ENCODE measurements around the gene MACROD2.

MACROD2 gene

DNA sequence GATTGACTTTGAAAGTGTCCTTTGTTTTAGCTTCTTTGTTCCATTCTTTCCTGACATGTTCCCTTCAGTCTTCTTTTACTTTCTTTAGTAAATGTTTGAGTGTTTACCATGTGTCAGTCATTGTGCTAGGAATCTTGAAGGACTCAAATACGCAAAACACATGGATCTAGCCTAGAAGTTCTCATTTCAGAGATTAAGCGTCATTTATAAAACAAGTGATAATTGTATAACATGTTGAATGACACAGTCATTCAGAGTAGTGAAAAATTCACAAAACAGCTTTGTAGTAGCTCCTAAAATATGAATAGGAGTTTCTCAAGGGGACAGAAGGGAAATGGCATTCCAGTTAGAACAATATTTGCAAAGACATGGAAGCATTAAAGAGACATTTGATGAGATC lies 66.9 kb downstream of the MACROD2 start:
- DNase-seq (ENCODE audit: low read depth in 1 of 2, low spot score in 1 of 2) = no peak

DNA sequence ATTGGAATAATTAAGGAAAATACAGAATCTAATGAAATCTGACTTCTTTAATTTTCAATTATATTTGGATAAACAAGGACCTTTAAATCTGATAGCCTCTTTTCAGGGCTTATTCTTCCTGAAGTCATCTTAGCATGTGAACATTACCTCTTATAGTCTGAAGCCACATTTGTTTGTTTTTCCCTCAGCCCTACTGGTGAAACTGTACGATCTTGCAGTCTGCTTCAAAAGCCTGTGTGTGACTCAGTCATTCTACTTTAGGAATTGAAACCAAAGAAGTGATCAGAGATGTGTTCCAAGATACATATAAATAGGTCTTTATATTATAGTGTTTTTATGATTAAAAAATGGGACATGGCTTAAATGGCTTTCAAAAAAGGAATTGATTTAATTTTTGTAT lies 67.5 kb downstream of the MACROD2 start:
- DNase-seq (ENCODE audit: low read depth in 1 of 2, low spot score in 1 of 2) = no peak

DNA sequence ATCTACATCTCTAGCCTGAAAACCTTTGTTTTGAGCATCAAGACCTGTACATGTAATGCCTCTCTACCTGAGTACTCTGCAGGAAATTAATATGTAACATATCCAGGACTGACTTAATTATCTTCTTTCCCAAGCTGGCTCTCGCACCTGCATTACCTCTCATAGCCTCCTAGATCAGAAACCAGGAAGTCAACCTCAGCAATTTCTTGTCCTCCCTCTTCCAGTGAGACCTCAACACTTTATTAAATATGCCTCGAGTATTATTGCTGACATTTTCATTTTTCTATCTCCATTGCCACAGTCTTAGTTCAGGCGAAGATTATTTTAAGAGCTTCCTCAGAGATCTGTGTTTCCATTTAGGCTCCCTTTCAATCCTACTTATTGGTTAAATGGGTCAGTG lies 69.0 kb downstream of the MACROD2 start:
- DNase-seq (ENCODE audit: low read depth in 1 of 2, low spot score in 1 of 2) = no peak

DNA sequence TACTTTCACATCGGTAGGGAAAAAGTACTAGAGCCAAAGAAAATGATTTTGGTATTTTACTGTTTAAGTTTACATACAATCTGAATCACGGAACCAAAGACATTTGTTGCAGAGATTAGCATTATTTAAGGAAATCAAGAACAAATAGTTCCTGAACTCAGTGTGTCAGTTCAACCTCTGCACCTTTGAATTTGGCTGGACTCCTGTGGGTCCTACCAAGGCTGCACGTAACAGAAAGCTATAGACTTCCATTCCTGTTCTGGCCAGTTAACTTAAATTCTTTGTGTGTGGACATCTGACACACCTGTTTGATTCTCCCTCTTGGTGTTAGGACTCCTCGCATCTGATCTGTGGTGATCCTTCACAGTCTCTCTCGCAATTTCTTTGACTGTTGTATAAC lies 69.6 kb downstream of the MACROD2 start:
- no peak for DNase-seq (ENCODE audit: low read depth in 1 of 2, low spot score in 1 of 2)

DNA sequence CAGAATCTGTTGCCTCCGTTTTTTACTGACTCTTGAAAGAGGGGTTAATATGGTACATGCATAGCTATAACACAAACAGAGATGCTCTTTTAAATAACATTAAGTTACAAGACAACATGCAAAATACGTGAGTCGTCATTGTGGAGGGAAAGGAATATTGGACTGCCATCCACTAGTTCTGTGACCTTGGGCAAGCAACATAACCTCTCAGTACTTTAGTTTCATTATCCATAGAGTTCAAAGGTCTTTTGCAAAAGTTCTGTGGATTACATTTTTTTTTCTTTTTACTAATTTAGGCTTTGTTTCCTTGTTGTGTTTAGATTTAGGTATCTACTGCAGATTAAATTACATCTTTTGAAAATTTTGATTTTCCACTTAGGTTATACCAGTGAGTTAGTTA lies 70.5 kb downstream of the MACROD2 start:
- no peak for DNase-seq (ENCODE audit: low read depth in 1 of 2, low spot score in 1 of 2)

DNA sequence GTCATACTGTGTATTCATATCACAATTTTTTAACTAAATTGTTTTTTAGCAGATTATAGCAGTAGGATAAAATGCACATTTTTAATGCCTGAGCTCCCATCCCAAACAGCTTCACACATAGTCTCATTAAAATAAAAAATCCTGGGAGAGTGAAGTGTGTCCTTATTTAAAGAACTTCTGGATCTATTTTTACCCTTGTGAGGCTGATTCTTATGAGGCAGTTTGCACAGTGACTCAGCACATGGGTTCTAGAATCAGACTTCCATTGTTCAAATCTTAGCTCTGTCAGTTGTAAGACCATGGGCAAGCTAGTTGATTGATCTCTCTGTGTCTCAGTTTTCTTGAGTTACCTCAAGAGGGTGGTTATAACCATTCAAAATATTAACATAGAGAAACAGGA lies 72.3 kb downstream of the MACROD2 start:
- no peak for DNase-seq (ENCODE audit: low read depth in 1 of 2, low spot score in 1 of 2)

GRCh38 chr20:14069796-14070195 lies 74.5 kb downstream of the MACROD2 start:
- DNase-seq (ENCODE audit: low read depth in 1 of 2, low spot score in 1 of 2) = no peak

GRCh38 chr20:14093652-14094051 lies 98.3 kb downstream of the MACROD2 start:
- no peak for DNase-seq (ENCODE audit: low read depth in 1 of 2, low spot score in 1 of 2)

DNA sequence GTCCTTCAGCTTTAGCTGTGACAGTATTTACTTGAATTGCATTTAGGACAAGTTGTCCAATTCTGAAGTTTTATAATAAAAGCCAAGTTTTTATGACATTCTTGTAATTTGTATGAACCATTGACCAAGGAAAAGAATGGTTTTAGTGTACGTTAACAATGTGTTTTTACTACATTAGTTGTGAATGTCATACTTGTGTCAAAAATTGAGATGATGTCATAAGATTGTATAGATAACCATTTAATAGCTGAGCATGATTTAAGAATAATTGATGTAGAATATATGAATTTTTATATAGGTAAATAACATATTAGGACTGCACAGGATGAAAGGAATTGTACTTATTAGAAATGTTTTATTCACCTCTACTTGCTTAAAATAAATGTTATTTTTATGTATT lies 102.9 kb downstream of the MACROD2 start:
- DNase-seq (ENCODE audit: low read depth in 1 of 2, low spot score in 1 of 2) = no peak

DNA sequence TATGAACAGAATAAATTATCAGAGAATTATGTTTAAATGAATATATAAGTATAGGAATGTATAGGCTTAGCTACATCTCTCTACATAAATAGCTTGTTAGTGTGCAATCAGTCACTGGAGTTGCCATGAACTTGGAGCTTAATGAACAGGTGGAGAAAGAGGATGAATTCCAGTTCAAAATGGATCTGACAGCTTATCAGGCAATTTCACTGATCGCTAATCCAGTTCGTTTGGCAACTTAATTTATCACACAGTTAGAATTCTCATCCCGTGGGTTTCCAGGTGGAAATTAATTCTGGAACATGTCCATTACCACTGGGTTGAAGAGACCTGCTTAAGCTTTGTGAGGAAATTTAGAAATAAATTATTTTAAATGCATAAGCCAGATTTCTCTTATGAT lies 118.1 kb downstream of the MACROD2 start:
- DNase-seq (ENCODE audit: low read depth in 1 of 2, low spot score in 1 of 2) = no peak

GRCh38 chr20:14114065-14114704 lies 118.9 kb downstream of the MACROD2 start:
- no peak for DNase-seq (ENCODE audit: low read depth in 1 of 2, low spot score in 1 of 2)

DNA sequence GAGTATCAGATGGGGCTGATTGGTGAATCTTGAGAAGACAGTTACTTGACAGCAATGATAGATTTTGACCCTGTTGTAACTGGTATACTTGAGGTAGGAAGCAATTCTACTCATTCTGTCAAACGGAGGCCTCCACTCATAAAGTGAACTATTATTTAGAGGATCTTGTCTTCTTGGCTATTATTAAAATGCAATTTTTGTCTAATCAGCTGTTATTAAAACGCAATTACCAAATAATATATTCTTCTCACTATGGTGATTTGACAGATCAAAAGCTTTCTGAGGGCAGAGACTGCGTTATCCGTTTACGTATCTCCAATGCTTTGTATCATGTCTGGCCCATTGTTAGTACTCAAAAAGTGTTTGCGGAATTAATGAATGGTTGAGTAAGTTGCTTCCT lies 120.7 kb downstream of the MACROD2 start:
- no peak for DNase-seq (ENCODE audit: low read depth in 1 of 2, low spot score in 1 of 2)

DNA sequence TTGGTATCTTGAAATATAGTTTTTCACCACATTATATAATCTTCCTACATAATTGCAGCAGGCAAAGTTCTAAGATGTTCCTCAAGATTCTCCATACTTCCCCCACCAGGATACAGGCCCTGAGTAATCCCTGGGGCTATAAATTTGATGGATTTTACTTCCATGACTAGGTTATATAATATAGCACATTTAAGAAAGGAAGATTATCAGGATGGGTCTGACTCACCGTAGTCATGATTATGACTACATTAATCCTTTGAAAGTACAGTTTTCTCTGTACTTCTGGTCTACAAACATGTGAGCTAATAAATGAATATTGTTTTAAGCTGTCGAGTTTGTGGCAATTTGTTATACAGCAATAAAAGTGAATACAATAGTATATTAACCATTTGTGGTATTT lies 122.5 kb downstream of the MACROD2 start:
- no peak for DNase-seq (ENCODE audit: low read depth in 1 of 2, low spot score in 1 of 2)

DNA sequence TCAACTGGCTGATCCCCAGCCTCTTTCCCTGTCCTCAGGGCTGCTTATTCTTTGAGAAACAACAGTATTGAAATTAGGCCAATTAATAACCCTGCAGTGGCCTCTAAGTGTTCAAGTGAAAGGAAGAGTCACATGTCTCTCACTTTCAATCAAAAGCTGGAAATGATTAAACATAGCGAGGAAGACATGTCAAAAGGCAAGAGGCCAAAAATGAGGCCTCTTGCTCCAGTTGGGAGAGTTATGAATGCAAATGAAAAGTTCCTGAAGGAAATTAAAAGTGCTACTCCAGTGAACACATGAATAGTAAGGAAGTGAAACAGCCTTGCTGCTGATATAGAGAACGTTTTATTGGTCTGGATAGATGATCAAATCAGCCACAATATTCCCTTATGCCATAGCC lies 131.5 kb downstream of the MACROD2 start:
- no peak for DNase-seq (ENCODE audit: low read depth in 1 of 2, low spot score in 1 of 2)

GRCh38 chr20:14127514-14128223 lies 132.4 kb downstream of the MACROD2 start:
- no peak for DNase-seq (ENCODE audit: low read depth in 1 of 2, low spot score in 1 of 2)

DNA sequence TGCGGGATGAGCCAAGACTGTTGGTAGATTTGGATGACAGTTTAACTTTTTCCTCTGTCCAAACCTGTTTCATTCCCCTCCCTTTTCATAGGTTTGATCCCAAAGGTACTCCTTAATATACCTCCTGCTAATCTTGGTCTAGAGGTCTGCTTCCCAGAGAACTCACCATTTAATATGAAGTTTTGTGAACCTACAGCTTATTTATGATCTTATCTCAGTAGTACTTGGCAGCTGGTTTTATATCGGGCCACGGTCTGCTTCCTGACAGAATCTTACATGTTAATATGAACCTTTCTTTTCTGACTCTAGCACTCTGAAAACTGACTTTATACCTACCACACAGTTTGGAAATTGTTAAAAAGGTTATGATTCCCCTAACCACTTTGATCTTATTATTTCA lies 138.7 kb downstream of the MACROD2 start:
- DNase-seq (ENCODE audit: low read depth in 1 of 2, low spot score in 1 of 2) = no peak

- DNase-seq (ENCODE audit: low read depth in 1 of 2, low spot score in 1 of 2) = no peak
Observed at GRCh38 chr20:14142171-14142570, 146.9 kb downstream of the MACROD2 start.

DNA sequence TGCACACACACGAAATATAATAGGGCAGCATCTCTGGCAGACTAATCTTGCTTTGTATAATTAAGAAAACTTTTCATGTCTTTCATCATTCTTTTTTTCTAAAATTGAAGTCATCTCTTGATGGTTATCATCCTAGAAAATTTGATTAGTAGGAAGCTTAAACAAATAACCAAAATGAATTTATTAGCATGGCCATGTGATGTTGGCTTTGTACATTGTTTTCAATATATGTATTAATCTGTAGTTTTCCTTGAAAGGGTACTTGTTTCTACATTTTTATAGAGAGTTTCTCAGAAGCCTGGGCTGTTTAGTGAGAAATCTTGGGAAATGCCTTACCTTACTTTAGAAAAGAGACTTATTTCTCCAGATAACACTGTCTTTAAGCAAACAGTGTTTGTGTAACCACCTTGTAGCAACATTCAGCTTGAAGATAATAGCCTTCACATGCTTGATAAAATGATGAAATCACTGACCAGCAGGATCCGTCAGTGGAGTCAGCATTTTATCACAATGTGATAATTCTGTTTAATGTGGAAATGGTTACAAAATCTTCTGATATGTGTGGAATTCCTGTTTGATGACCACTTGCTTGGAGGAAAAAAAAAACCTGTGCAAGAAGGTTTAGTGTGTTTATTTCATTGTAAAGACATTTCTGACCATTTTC lies 147.8 kb downstream of the MACROD2 start:
- no peak for DNase-seq (ENCODE audit: low read depth in 1 of 2, low spot score in 1 of 2)

- DNase-seq (ENCODE audit: low read depth in 1 of 2, low spot score in 1 of 2) = no peak
Observed at GRCh38 chr20:14148042-14148441, 152.7 kb downstream of the MACROD2 start.

GRCh38 chr20:14155361-14155760 lies 160.0 kb downstream of the MACROD2 start:
- no peak for DNase-seq (ENCODE audit: low read depth in 1 of 2, low spot score in 1 of 2)

- DNase-seq (ENCODE audit: low read depth in 1 of 2, low spot score in 1 of 2) = no peak
Observed at GRCh38 chr20:14178528-14178927, 183.2 kb downstream of the MACROD2 start.

GRCh38 chr20:14178952-14179351 lies 183.6 kb downstream of the MACROD2 start:
- no peak for DNase-seq (ENCODE audit: low read depth in 1 of 2, low spot score in 1 of 2)
